ENCODE data around the gene KLHL18. TPM values are rescaled to one million over a fixed set of nuclear protein-coding genes. Genes with fewer than 3 reads are reported as not detected.

Gene KLHL18
- total and polyA plus RNA-seq, 12 donors: 32.1 to 85.7 (median 45.2) TPM

DNA sequence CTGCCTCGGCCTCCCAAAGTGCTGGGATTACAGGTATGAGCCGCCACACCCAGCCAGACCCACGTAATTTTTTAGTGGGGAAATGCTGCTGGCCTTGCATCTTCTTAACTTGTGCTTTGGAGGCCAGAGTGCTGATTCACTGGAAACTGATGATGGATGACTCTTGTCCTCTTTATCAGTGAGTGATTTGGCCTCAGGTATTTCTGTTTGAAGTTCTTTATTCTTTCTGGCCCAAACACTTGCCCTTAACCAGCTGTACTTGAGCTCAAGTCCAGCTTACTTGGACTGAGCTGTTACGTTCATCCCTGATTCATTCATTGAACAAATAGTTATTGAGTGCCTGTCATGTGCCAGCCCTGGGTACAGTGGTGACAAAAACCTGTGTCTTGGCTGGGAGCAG is 102.3 kb downstream of the KLHL18 start:
- H3K36me3 ChIP-seq: peaks cover 0 to 37% (median 0%) of the 10 kb centered on the region in 9 donors
- DNase-seq: no peak
- ATAC-seq: no peak
- TF ChIP-seq, protein P1, sequence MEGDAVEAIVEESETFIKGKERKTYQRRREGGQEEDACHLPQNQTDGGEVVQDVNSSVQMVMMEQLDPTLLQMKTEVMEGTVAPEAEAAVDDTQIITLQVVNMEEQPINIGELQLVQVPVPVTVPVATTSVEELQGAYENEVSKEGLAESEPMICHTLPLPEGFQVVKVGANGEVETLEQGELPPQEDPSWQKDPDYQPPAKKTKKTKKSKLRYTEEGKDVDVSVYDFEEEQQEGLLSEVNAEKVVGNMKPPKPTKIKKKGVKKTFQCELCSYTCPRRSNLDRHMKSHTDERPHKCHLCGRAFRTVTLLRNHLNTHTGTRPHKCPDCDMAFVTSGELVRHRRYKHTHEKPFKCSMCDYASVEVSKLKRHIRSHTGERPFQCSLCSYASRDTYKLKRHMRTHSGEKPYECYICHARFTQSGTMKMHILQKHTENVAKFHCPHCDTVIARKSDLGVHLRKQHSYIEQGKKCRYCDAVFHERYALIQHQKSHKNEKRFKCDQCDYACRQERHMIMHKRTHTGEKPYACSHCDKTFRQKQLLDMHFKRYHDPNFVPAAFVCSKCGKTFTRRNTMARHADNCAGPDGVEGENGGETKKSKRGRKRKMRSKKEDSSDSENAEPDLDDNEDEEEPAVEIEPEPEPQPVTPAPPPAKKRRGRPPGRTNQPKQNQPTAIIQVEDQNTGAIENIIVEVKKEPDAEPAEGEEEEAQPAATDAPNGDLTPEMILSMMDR (IDR thresholded peaks at IDR 0.05): no peak
- WGBS, 2 donors: 87 to 89% methylated on average over 4 of the region's 4 CpGs
- H3K9me3 ChIP-seq: no peaks in the 10 kb centered on the region
- H3K4me1 ChIP-seq: peaks cover 4 to 38% (median 24%) of the 10 kb centered on the region in 9 donors
- H3K4me3 ChIP-seq: no peak overlapping the region
- intact Hi-C loops (cut with DNase I): no loop called here
- no peak overlapping the region for H3K27ac ChIP-seq
- no peaks in the 10 kb centered on the region for H3K27me3 ChIP-seq

DNA sequence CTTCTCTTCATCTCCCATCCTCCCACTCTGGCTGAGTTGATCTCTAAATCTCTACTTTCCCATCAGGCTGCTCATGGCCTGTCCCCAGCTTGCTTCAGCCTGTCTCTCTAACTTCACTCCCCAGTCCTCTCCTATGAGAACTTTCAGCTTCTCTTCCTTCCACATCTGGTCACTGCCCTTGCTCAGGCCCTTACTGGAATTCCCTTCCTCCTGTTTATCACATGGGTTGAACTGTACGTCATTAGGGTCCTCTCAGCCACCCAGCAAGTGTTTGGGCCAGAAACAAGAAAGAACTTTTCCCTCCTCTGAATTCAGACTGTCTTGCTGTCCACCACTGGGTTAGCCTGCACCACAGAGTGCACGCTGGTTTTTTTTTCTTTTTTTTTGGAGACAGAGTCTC is 103.1 kb downstream of the KLHL18 start:
- peaks cover 0 to 41% (median 0%) of the 10 kb centered on the region in 9 donors for H3K36me3 ChIP-seq
- no peak overlapping the region for H3K4me3 ChIP-seq
- intact Hi-C loops (cut with DNase I): no loop called here
- peaks cover 4 to 37% (median 24%) of the 10 kb centered on the region in 9 donors for H3K4me1 ChIP-seq
- no peaks in the 10 kb centered on the region for H3K9me3 ChIP-seq
- TF ChIP-seq, protein P1 (IDR thresholded peaks at IDR 0.05): no peak
- 78 to 79% methylated on average over 2 of the region's 2 CpGs for WGBS, 2 donors
- no peaks in the 10 kb centered on the region for H3K27me3 ChIP-seq
- DNase-seq (no peak), ATAC-seq (no peak)
- no peak overlapping the region for H3K27ac ChIP-seq

DNA sequence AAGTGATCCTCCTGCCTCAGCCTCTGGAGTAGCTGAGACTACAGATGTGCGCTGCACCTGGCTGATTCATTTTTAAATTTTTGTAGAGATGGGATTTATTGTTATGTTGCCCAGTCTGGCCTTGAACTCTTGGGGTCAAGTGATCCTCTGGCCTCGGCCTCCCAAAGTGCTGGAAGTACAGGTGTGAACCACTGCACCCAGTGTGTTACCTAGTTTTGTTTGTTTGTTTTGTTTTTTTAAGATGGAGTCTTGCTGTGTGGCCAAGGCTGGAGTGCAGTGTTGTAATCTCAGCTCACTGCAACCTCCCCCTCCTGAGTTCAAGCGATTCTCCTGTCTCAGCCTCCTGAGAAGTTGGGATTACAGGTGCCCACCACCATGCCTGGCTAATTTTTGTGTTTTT is 110.2 kb downstream of the KLHL18 start:
- no peak overlapping the region for H3K27ac ChIP-seq
- H3K9me3 ChIP-seq: no peaks in the 10 kb centered on the region
- DNase-seq (no peak), ATAC-seq (no peak)
- no peaks in the 10 kb centered on the region for H3K27me3 ChIP-seq
- peaks cover 0 to 47% (median 5%) of the 10 kb centered on the region in 9 donors for H3K36me3 ChIP-seq
- TF ChIP-seq, protein P1 (IDR thresholded peaks at IDR 0.05): no peak
- peaks cover 11 to 26% (median 20%) of the 10 kb centered on the region in 9 donors for H3K4me1 ChIP-seq
- no peak overlapping the region for H3K4me3 ChIP-seq
- 98 to 100% methylated on average over 3 of the region's 3 CpGs for WGBS, 2 donors
- intact Hi-C loops (cut with DNase I): no loop called here

DNA sequence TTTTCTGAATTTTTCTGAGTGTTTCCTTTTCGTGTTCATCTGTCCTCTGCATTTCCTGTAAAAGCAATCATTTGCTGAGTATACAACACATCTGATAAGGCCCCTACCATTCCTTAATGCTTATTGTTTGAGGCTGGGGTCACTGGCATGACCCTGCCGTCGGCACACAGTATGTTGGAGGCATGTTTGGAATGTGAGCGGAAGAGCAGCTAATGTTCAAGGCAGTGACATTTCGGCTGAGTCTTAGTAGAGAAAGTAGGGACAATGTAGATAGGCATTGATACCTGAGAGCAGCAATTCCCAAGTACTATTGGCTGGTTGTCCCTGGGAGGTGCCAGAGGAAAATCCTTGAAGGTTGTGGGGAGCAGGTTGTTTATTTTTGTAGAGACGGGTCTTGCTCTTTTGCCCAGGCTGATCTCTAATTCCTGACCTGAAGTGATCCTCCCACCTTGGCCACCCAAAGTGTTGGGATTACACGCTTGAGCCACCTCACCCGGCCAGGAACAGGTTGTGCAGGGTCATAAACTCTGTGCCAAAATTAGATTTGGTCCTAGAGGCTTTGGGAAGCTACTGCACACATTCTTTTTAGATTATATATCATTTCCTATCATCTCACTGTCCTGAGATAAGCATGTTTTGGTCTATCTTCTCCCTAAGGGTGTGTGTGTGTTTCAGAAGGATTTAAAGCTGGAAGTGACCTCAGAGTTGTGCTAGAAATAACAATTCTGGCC is 111.6 kb downstream of the KLHL18 start:
- no peak for DNase-seq
- 28 to 40% methylated on average over 8 of the region's 8 CpGs for WGBS, 2 donors
- Histone ChIP-seq H3K9me3 (no peaks in the 10 kb centered on the region), H3K27ac (peak overlapping the region in 8 of 10 donors; percentile 3 to 42 (median 26)), H3K36me3 (peaks cover 0 to 48% (median 5%) of the 10 kb centered on the region in 9 donors), H3K27me3 (no peaks in the 10 kb centered on the region), H3K4me1 (peaks cover 11 to 26% (median 20%) of the 10 kb centered on the region in 9 donors), H3K4me3 (no peak overlapping the region)
- intact Hi-C loops (cut with DNase I): no loop called here
- TF ChIP-seq, protein P1 (IDR thresholded peaks at IDR 0.05): no peak
- peak in 6 of 8 donors; percentile 19 to 46 (median 30) for ATAC-seq
